Measurements from ENCODE around the gene HOXA3. TPM values are rescaled to one million over a fixed set of nuclear protein-coding genes. Genes with fewer than 3 reads are reported as not detected.

Gene HOXA3
- total RNA-seq, 1 donor from 2014 or later: not detected

DNA sequence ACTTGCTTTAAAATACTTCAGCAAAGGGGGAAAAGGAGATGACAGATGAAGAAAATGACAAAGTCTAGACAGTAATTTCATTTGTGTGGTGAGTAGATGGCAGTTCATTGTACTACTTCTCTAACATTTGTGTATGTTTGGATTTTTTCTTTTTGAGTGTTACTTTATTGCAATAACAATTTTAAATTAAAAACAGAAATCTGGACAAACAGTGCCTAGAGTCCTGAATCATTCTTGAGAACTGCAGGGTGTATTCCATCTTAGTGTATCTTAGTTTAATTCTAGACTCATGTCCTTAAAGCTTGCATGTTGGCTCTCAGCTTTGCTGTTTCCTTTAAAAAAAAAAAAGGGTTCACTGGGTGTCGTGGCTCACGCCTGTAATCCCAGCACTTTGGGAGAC is 87.7 kb downstream of the HOXA3 start:
- Histone ChIP-seq H3K9ac (ENCODE audit: low read length) (no peak overlapping the region), H3K4me2 (ENCODE audit: low read length) (no peak overlapping the region), H3K27me3 (ENCODE audit: insufficient read depth, low read length) (no peaks in the 10 kb centered on the region), H3K36me3 (ENCODE audit: insufficient read depth, low read length) (no peaks in the 10 kb centered on the region), H2AFZ (ENCODE audit: low read depth, low read length) (no peak overlapping the region), H3K79me2 (ENCODE audit: insufficient read depth, low read length) (no peaks in the 10 kb centered on the region), H3K27ac (ENCODE audit: low read depth, low read length) (no peak overlapping the region), H3K4me3 (ENCODE audit: insufficient read depth, low read depth, low read length) (no peak overlapping the region), H3K4me1 (ENCODE audit: insufficient read depth, low read length) (peaks cover 4% of the 10 kb centered on the region), H3K9me3 (ENCODE audit: insufficient read depth, low read depth, low read length) (no peaks in the 10 kb centered on the region), H4K20me1 (ENCODE audit: insufficient read depth, low read length) (no peaks in the 10 kb centered on the region)
- no peak overlapping the region for H3K4me3 Mint-ChIP-seq (ENCODE audit: unreplicated experiment)
- no peaks in the 10 kb centered on the region for H3K4me1 Mint-ChIP-seq (ENCODE audit: low read depth, unreplicated experiment)
- H3K9me3 Mint-ChIP-seq (ENCODE audit: unreplicated experiment): no peaks in the 10 kb centered on the region
- DNase-seq (ENCODE audit: low read depth) (no peak), FAIRE-seq (no peak)
- no peaks in the 10 kb centered on the region for H3K36me3 Mint-ChIP-seq (ENCODE audit: low read depth, unreplicated experiment)
- no peak overlapping the region for H3K27ac Mint-ChIP-seq (ENCODE audit: unreplicated experiment)
- TF ChIP-seq, protein P1, sequence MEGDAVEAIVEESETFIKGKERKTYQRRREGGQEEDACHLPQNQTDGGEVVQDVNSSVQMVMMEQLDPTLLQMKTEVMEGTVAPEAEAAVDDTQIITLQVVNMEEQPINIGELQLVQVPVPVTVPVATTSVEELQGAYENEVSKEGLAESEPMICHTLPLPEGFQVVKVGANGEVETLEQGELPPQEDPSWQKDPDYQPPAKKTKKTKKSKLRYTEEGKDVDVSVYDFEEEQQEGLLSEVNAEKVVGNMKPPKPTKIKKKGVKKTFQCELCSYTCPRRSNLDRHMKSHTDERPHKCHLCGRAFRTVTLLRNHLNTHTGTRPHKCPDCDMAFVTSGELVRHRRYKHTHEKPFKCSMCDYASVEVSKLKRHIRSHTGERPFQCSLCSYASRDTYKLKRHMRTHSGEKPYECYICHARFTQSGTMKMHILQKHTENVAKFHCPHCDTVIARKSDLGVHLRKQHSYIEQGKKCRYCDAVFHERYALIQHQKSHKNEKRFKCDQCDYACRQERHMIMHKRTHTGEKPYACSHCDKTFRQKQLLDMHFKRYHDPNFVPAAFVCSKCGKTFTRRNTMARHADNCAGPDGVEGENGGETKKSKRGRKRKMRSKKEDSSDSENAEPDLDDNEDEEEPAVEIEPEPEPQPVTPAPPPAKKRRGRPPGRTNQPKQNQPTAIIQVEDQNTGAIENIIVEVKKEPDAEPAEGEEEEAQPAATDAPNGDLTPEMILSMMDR (IDR thresholded peaks at IDR 0.05; ENCODE audit: insufficient read depth, low read depth, low read length): no peak
- TF ChIP-seq EZH2 (IDR thresholded peaks at IDR 0.05; ENCODE audit: insufficient read depth, low read length): no peak
- peaks cover 16% of the 10 kb centered on the region for H3K27me3 Mint-ChIP-seq (ENCODE audit: low read depth, unreplicated experiment)

DNA sequence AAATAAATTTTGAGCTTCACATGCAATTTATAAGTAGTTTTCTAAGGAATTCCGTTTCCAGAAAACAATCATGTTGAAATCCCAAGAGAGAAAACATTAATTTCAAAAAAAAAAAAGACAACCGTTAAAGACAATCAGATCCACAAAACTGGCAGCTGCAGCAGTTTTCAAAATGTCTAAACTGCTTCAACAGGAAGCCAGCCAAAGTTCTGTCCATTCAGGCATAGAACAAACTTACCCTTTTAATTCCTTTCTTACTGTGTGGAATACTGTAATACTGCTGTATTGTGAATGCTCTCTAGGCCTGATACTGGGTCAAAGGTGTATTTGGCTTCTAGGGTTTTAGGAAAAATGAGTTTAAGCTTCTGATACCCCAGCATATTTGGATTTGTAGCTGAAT is 88.2 kb downstream of the HOXA3 start:
- Mint-ChIP-seq H3K27me3 (ENCODE audit: low read depth, unreplicated experiment) (peaks cover 16% of the 10 kb centered on the region), H3K9me3 (ENCODE audit: unreplicated experiment) (no peaks in the 10 kb centered on the region), H3K4me3 (ENCODE audit: unreplicated experiment) (no peak overlapping the region), H3K36me3 (ENCODE audit: low read depth, unreplicated experiment) (no peaks in the 10 kb centered on the region), H3K27ac (ENCODE audit: unreplicated experiment) (no peak overlapping the region), H3K4me1 (ENCODE audit: low read depth, unreplicated experiment) (no peaks in the 10 kb centered on the region)
- H3K4me3 ChIP-seq (ENCODE audit: insufficient read depth, low read depth, low read length): no peak overlapping the region
- H3K4me1 ChIP-seq (ENCODE audit: insufficient read depth, low read length): peaks cover 4% of the 10 kb centered on the region
- no peaks in the 10 kb centered on the region for H4K20me1 ChIP-seq (ENCODE audit: insufficient read depth, low read length)
- no peaks in the 10 kb centered on the region for H3K9me3 ChIP-seq (ENCODE audit: insufficient read depth, low read depth, low read length)
- no peak overlapping the region for H3K27ac ChIP-seq (ENCODE audit: low read depth, low read length)
- H3K9ac ChIP-seq (ENCODE audit: low read length): no peak overlapping the region
- H3K27me3 ChIP-seq (ENCODE audit: insufficient read depth, low read length): no peaks in the 10 kb centered on the region
- FAIRE-seq: no peak
- no peak overlapping the region for H3K4me2 ChIP-seq (ENCODE audit: low read length)
- no peaks in the 10 kb centered on the region for H3K36me3 ChIP-seq (ENCODE audit: insufficient read depth, low read length)
- DNase-seq (ENCODE audit: low read depth): peak; percentile 30
- TF ChIP-seq EZH2 (IDR thresholded peaks at IDR 0.05; ENCODE audit: insufficient read depth, low read length): no peak
- TF ChIP-seq, protein P1 (IDR thresholded peaks at IDR 0.05; ENCODE audit: insufficient read depth, low read depth, low read length): no peak
- no peak overlapping the region for H2AFZ ChIP-seq (ENCODE audit: low read depth, low read length)
- H3K79me2 ChIP-seq (ENCODE audit: insufficient read depth, low read length): no peaks in the 10 kb centered on the region

DNA sequence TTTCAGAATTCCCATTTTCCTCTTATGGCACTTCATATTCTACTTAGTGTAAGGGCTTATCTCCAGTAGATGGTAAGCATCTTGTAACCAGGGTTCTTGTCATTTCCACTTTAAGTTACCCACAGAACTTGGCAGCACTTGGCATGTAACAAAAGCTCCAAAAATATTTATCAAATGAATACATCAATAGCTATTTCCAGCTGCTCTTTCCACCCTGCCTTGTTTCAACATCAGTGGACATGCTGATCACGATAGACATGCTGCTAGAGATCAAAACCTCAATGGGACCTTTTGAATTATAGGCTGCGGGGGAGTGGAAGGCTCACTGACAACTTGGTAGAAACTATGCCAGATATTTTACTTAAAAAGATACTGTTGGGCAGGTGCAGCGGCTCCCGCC is 89.4 kb downstream of the HOXA3 start:
- Histone ChIP-seq H3K4me3 (ENCODE audit: insufficient read depth, low read depth, low read length) (no peak overlapping the region), H3K9ac (ENCODE audit: low read length) (no peak overlapping the region), H4K20me1 (ENCODE audit: insufficient read depth, low read length) (no peaks in the 10 kb centered on the region), H3K27me3 (ENCODE audit: insufficient read depth, low read length) (no peaks in the 10 kb centered on the region), H3K9me3 (ENCODE audit: insufficient read depth, low read depth, low read length) (no peaks in the 10 kb centered on the region), H3K4me2 (ENCODE audit: low read length) (no peak overlapping the region), H3K4me1 (ENCODE audit: insufficient read depth, low read length) (peaks cover 4% of the 10 kb centered on the region), H2AFZ (ENCODE audit: low read depth, low read length) (no peak overlapping the region), H3K27ac (ENCODE audit: low read depth, low read length) (no peak overlapping the region), H3K36me3 (ENCODE audit: insufficient read depth, low read length) (no peaks in the 10 kb centered on the region), H3K79me2 (ENCODE audit: insufficient read depth, low read length) (no peaks in the 10 kb centered on the region)
- no peak overlapping the region for H3K4me3 Mint-ChIP-seq (ENCODE audit: unreplicated experiment)
- no peaks in the 10 kb centered on the region for H3K36me3 Mint-ChIP-seq (ENCODE audit: low read depth, unreplicated experiment)
- H3K27me3 Mint-ChIP-seq (ENCODE audit: low read depth, unreplicated experiment): peaks cover 12% of the 10 kb centered on the region
- peak; percentile 13 for DNase-seq (ENCODE audit: low read depth)
- no peak for FAIRE-seq
- no peak overlapping the region for H3K27ac Mint-ChIP-seq (ENCODE audit: unreplicated experiment)
- no peaks in the 10 kb centered on the region for H3K9me3 Mint-ChIP-seq (ENCODE audit: unreplicated experiment)
- TF ChIP-seq, protein P1 (IDR thresholded peaks at IDR 0.05; ENCODE audit: insufficient read depth, low read depth, low read length): no peak
- TF ChIP-seq EZH2 (IDR thresholded peaks at IDR 0.05; ENCODE audit: insufficient read depth, low read length): no peak
- H3K4me1 Mint-ChIP-seq (ENCODE audit: low read depth, unreplicated experiment): no peaks in the 10 kb centered on the region

Small RNAs within 50 kb of the gene (microRNA-seq; reads per million reads assigned to microRNA genes)
- gene MIR196B: 2,850 reads per million, percentile 88 among the genes with 10 or more reads in this experiment

Other genes with a start within 250 kb of the HOXA3 start
- gene HOXA1, start 56.6 kb downstream of the HOXA3 start, total RNA-seq: 0.23 TPM in 1 of 2 replicates, not detected in the other
- gene HOXA2, start 49.9 kb downstream of the HOXA3 start, total RNA-seq: not detected in 2 replicates
- not detected in 2 replicates for gene HOXA4, start 21.8 kb downstream of the HOXA3 start, total RNA-seq
- not detected in 2 replicates for gene HOXA5, start 8.9 kb downstream of the HOXA3 start, total RNA-seq
- not detected in 2 replicates for gene HOXA6, start 4.8 kb downstream of the HOXA3 start, total RNA-seq
- not detected in 2 replicates for gene HOXA7, start 4.1 kb upstream of the HOXA3 start, total RNA-seq
- not detected in 2 replicates for gene HOXA9, start 13.0 kb upstream of the HOXA3 start, total RNA-seq
- gene HOXA10, start 21.7 kb upstream of the HOXA3 start, total RNA-seq: not detected in 2 replicates
- not detected in 2 replicates for gene HOXA11, start 32.6 kb upstream of the HOXA3 start, total RNA-seq
- gene HOXA13, start 47.5 kb upstream of the HOXA3 start, total RNA-seq: not detected in 2 replicates
- gene EVX1, start 90.2 kb upstream of the HOXA3 start, total RNA-seq: not detected in 2 replicates